ENCODE measurements around the gene ZNF800.

The ZNF800 gene

GRCh38 chr7:127320974-127321373, 71.5 kb downstream of the ZNF800 start:
- no peak overlapping the region for H3K9ac ChIP-seq (ENCODE audit: low read depth, low read length, poor library complexity)
- H2BK12ac ChIP-seq (ENCODE audit: low read length), result no peak overlapping the region
- no CpG with 5 or more reads among the region's 4 CpGs for WGBS, 2 donors (ENCODE audit: extremely low coverage in 2 of 2, insufficient read length in 2 of 2, insufficient replicate concordance in 1 of 2)
- no peak overlapping the region for H2AFZ ChIP-seq (ENCODE audit: low read length)
- H3K4ac ChIP-seq (ENCODE audit: low read length), result no peak overlapping the region
- no peak overlapping the region for H2BK5ac ChIP-seq (ENCODE audit: low read length)
- no peaks in the 10 kb centered on the region for H3K9me3 ChIP-seq (replicated peaks in 1 of 2; ENCODE audit: control insufficient read depth in 2 of 2, insufficient read depth in 1 of 2, low read depth in 1 of 2, low read length in 2 of 2)
- H4K8ac ChIP-seq (ENCODE audit: low read depth, low read length), result no peak overlapping the region
- no peak overlapping the region for H3K14ac ChIP-seq (ENCODE audit: low read length)
- H2BK15ac ChIP-seq (ENCODE audit: low read length), result no peak overlapping the region
- H2BK120ac ChIP-seq (ENCODE audit: low read depth, low read length), result no peak overlapping the region
- no peak overlapping the region for H2AK5ac ChIP-seq (ENCODE audit: low read depth, low read length)
- DNase-seq (ENCODE audit: low spot score), result no peak
- no peak overlapping the region for H3K18ac ChIP-seq (ENCODE audit: low read length)
- H3K79me1 ChIP-seq (ENCODE audit: low read depth, low read length), result no peaks in the 10 kb centered on the region
- H4K91ac ChIP-seq (ENCODE audit: low read depth, low read length, poor library complexity), result no peak overlapping the region
- no peak overlapping the region for H3K23ac ChIP-seq (ENCODE audit: low read depth, low read length, poor library complexity)
- H3K36me3 ChIP-seq (replicated peaks in 1 of 2; ENCODE audit: control insufficient read depth in 2 of 2, insufficient read depth in 2 of 2, low read length in 2 of 2), result no peaks in the 10 kb centered on the region
- peaks cover 0 to 7% of the 10 kb centered on the region in 2 donors for H3K4me1 ChIP-seq (ENCODE audit: control insufficient read depth in 2 of 2, insufficient read depth in 1 of 2, low read depth in 1 of 2, low read length in 2 of 2)
- H3K27ac ChIP-seq (replicated peaks; ENCODE audit: low read length), result no peak overlapping the region
- H3K27me3 ChIP-seq (ENCODE audit: control insufficient read depth in 3 of 3, insufficient read depth in 3 of 3, low read depth in 1 of 3, low read length in 3 of 3), result peaks cover 0 to 6% (median 0%) of the 10 kb centered on the region in 3 experiments
- H3K4me3 ChIP-seq (ENCODE audit: low read length in 2 of 2), result no peak overlapping the region
- no peak overlapping the region for H3K4me2 ChIP-seq (ENCODE audit: insufficient read depth, low read length, poor library complexity, severe bottlenecking)
